B cell (primary cell): Measurements from ENCODE around the gene TMEM14B. TPM values are rescaled to one million over a fixed set of nuclear protein-coding genes. Genes with fewer than 3 reads are reported as not detected.

ENCODE experiments used
- ATAC-seq: fragments of 200-7000 bp; cut with Tn5 transposase; one replicate; pipeline ENCODE4 v1.10.0; 2021; ENCODE audit warnings: low read depth, mild to moderate bottlenecking, moderate number of reproducible peaks, moderate library complexity
- CTCF ChIA-PET: fragments of 350-600 bp; sonication (Branson Sonifier 250); formaldehyde crosslinking; loops from one replicate; lab custom pipeline; 2021; ENCODE audit warnings: antibody characterized with exemption, inconsistent platforms; lab: Charles Lee
- POLR2A ChIA-PET: fragments of 350-600 bp; sonication (Branson Sonifier 250); formaldehyde crosslinking; loops from one replicate; lab custom pipeline; 2021; ENCODE audit warnings: antibody characterized with exemption; lab: Charles Lee
- DNase-seq: peaks from one replicate; pipeline ENCODE4 v3.0.0; 2013
- H2AFZ ChIP-seq: 2 replicates; pipeline ENCODE4 v1.6.1; 2012; ENCODE audit warnings: mild to moderate bottlenecking, low read depth, low read length; ENCODE audit not compliant: insufficient read depth, poor library complexity, severe bottlenecking
- H3K27ac ChIP-seq, 2 donors: 1 replicate in 1 of 2; 2 replicates in 1 of 2; pipeline ENCODE4 v1.5.1; 2012 to 2013; ENCODE audit warnings: low read length in 2 of 2, mild to moderate bottlenecking in 2 of 2, moderate library complexity in 1 of 2
- H3K27me3 ChIP-seq, 4 experiments: fragments of 200-600 bp in 1 of 4; sonication (generic) in 1 of 4; replicated peaks in 1 of 4; 1 replicate in 2 of 4; 2 replicates in 2 of 4; pipeline versions ENCODE4 v1.6.1 to v1.7.0; 2013 to 2016; ENCODE audit warnings: low read length in 3 of 4, mild to moderate bottlenecking in 2 of 4, mixed read lengths in 1 of 4, moderate library complexity in 1 of 4; ENCODE audit not compliant: insufficient read depth in 4 of 4, control insufficient read depth in 3 of 4; ENCODE audit errors: control extremely low read depth in 1 of 4
- H3K36me3 ChIP-seq, 2 experiments: replicated peaks in 1 of 2; 1 replicate in 1 of 2; 2 replicates in 1 of 2; pipeline versions ENCODE4 v1.6.1 to v1.7.1; 2013; ENCODE audit warnings: low read length in 1 of 2; ENCODE audit not compliant: insufficient read depth in 2 of 2, control insufficient read depth in 1 of 2; ENCODE audit errors: control extremely low read depth in 1 of 2, extremely low read depth in 1 of 2
- H3K4me1 ChIP-seq, 2 donors: fragments of 200-600 bp in 1 of 2; sonication (generic) in 1 of 2; 1 replicate in 1 of 2; 2 replicates in 1 of 2; pipeline versions ENCODE4 v1.5.1 to v1.6.1; 2013 to 2017; ENCODE audit warnings: low read length in 2 of 2; ENCODE audit not compliant: control insufficient read depth in 2 of 2, insufficient read depth in 2 of 2
- H3K4me2 ChIP-seq: replicated peaks from 2 replicates; pipeline ENCODE3; 2012; ENCODE audit warnings: mild to moderate bottlenecking, low read depth, low read length; ENCODE audit not compliant: poor library complexity, severe bottlenecking
- H3K4me3 ChIP-seq, 5 experiments: fragments of 200-600 bp in 1 of 5; sonication (generic) in 1 of 5; 1 replicate in 3 of 5; 2 replicates in 2 of 5; pipeline versions ENCODE4 v1.5.1 to v1.7.0; 2011 to 2016; ENCODE audit warnings: low read length in 4 of 5, mild to moderate bottlenecking in 4 of 5, low read depth in 2 of 5, control low read depth in 1 of 5, moderate library complexity in 1 of 5; ENCODE audit not compliant: insufficient read depth in 1 of 5; ENCODE audit errors: control extremely low read depth in 1 of 5, extremely low read depth in 1 of 5
- H3K79me2 ChIP-seq: fragments of 200-600 bp; sonication (generic); one replicate; pipeline ENCODE4 v1.6.0; 2016; ENCODE audit warnings: low read length; ENCODE audit not compliant: control insufficient read depth, insufficient read depth
- H3K9ac ChIP-seq: fragments of 200-600 bp; sonication (generic); 2 replicates; pipeline ENCODE4 v1.6.1; 2017; ENCODE audit warnings: mild to moderate bottlenecking, low read length, moderate library complexity
- H3K9me3 ChIP-seq, 3 donors: one replicate each; pipeline versions ENCODE4 v1.6.1 to v1.7.1; 2013; ENCODE audit warnings: low read length in 2 of 3; ENCODE audit not compliant: control insufficient read depth in 2 of 3, insufficient read depth in 1 of 3; ENCODE audit errors: control extremely low read depth in 1 of 3
- H4K20me1 ChIP-seq: 2 replicates; pipeline ENCODE4 v1.6.0; 2012; ENCODE audit warnings: mild to moderate bottlenecking, low read length; ENCODE audit not compliant: insufficient read depth, control insufficient read depth, poor library complexity, severe bottlenecking
- H3K27ac Mint-ChIP-seq: one replicate; pipeline ENCODE4 v1.8.0; 2021; ENCODE audit warnings: mixed read lengths
- H3K27me3 Mint-ChIP-seq: one replicate; pipeline ENCODE4 v1.8.0; 2021; ENCODE audit warnings: mixed read lengths
- H3K4me1 Mint-ChIP-seq: one replicate; pipeline ENCODE4 v1.8.0; 2021; ENCODE audit warnings: mixed read lengths
- H3K4me3 Mint-ChIP-seq: one replicate; pipeline ENCODE4 v1.8.0; 2021; ENCODE audit warnings: mixed read lengths
- H3K9me3 Mint-ChIP-seq: one replicate; pipeline ENCODE4 v1.8.0; 2022; ENCODE audit warnings: mixed read lengths; ENCODE audit not compliant: insufficient read depth
- CTCF ChIP-seq: fragments of 200-600 bp; IDR thresholded peaks from one replicate; pipeline ENCODE4 v1.8.0; 2022; ENCODE audit warnings: antibody characterized with exemption, mild to moderate bottlenecking
- EZH2 ChIP-seq: IDR thresholded peaks from 2 replicates; pipeline ENCODE4 v1.6.1; 2012; ENCODE audit warnings: borderline replicate concordance, low read depth, mild to moderate bottlenecking, moderate library complexity, low read length; ENCODE audit not compliant: insufficient read depth, poor library complexity, severe bottlenecking
- WGBS: methylation state at CpG from one replicate; pipeline ENCODE4 v1.1.5; 2013; ENCODE audit warnings: missing lambda C conversion rate; ENCODE audit not compliant: insufficient coverage; 5-methylcytosine and 5-hydroxymethylcytosine counted together
- intact Hi-C: fragments of 100-400 bp; cut with micrococcal nuclease; formaldehyde crosslinking; loops from one replicate; pipeline ENCODE4 v1.10.0; 2022
- polyA plus RNA-seq: library from polyadenylated mRNA; depleted of rRNA; stranded (reverse); fragments of >200 nt; gene quantifications from 2 replicates; pipeline ENCODE4 v1.2.3, GENCODE V29; 2012
- total RNA-seq, 2 donors: library from RNA; stranded (reverse); fragments of 120-200 nt in 1 of 2; gene quantifications; 1 replicate in 1 of 2; 2 replicates in 1 of 2; pipeline versions ENCODE4 v1.2.3 to v1.2.4, GENCODE V29; 2013 to 2022

Gene TMEM14B
- total and polyA plus RNA-seq, 2 donors (not counting 1 experiment from before 2014, with no cell fraction given) = 40.8 to 58.5 TPM

- CTCF ChIA-PET = no interaction called here
- intact Hi-C loops = no loop called here
- peaks cover 0 to 9% of the 10 kb centered on the region in 2 experiments for H3K36me3 ChIP-seq
- no peak overlapping the region for H3K4me3 ChIP-seq
- POLR2A ChIA-PET = no interaction called here
- WGBS = over 99% methylated on average over 8 of the region's 8 CpGs
- peaks cover 0 to 8% (median under 1%) of the 10 kb centered on the region in 3 donors for H3K9me3 ChIP-seq
- no peaks in the 10 kb centered on the region for H3K79me2 ChIP-seq
- no peaks in the 10 kb centered on the region for H3K4me1 ChIP-seq
- peaks cover 3% of the 10 kb centered on the region for H3K9me3 Mint-ChIP-seq
- DNase-seq (no peak), ATAC-seq (no peak)
- H3K27me3 Mint-ChIP-seq = no peaks in the 10 kb centered on the region
- H4K20me1 ChIP-seq = no peaks in the 10 kb centered on the region
- no peak overlapping the region for H3K4me3 Mint-ChIP-seq
- H3K4me1 Mint-ChIP-seq = no peaks in the 10 kb centered on the region
- TF ChIP-seq CTCF (no peak), EZH2 (no peak)
- no peak overlapping the region for H3K27ac Mint-ChIP-seq
- H3K27me3 ChIP-seq = no peaks in the 10 kb centered on the region
- no peak overlapping the region for H3K4me2 ChIP-seq
- H3K9ac ChIP-seq = no peak overlapping the region
- H2AFZ ChIP-seq = no peak overlapping the region
- H3K27ac ChIP-seq = no peak overlapping the region
These were observed 33.6 kb upstream of the TMEM14B start for GRCh38 chr6:10713962-10714361.

- peak overlapping the region; percentile 88 for H3K4me2 ChIP-seq
- H3K4me3 Mint-ChIP-seq = peak overlapping the region; percentile 76
- ChIA-PET POLR2A (interaction anchor here (0.6 to 3.0 kb wide), 3 partner anchors 8 to 25 kb away, joined by 3 to 16 read pairs (median 5); partner anchors contain the start of genes C6orf52 and PAK1IP1), CTCF (interaction anchor here (1.1 to 1.5 kb wide), 2 partner anchors 24 to 83 kb away, joined by 3 read pairs; partner anchors contain the start of genes C6orf52 and PAK1IP1)
- peaks cover 8% of the 10 kb centered on the region for H3K79me2 ChIP-seq
- peak overlapping the region; percentile 81 for H2AFZ ChIP-seq
- peaks cover 0 to 20% (median 7%) of the 10 kb centered on the region in 3 donors for H3K9me3 ChIP-seq
- H3K4me3 ChIP-seq = peak overlapping the region in 4 of 5 experiments; percentile 53 to 73 (median 66)
- no peaks in the 10 kb centered on the region for H3K27me3 ChIP-seq
- DNase-seq = peak; percentile 56
- TF ChIP-seq EZH2 (no peak), CTCF (no peak)
- H4K20me1 ChIP-seq = no peaks in the 10 kb centered on the region
- peaks cover 16 to 31% of the 10 kb centered on the region in 2 donors for H3K4me1 ChIP-seq
- no peak overlapping the region for H3K27ac ChIP-seq
- H3K27ac Mint-ChIP-seq = peak overlapping the region; percentile 59
- peaks cover 3% of the 10 kb centered on the region for H3K9me3 Mint-ChIP-seq
- H3K36me3 ChIP-seq = no peaks in the 10 kb centered on the region
- 88% methylated on average over 6 of the region's 8 CpGs for WGBS
- H3K27me3 Mint-ChIP-seq = no peaks in the 10 kb centered on the region
- H3K9ac ChIP-seq = peak overlapping the region; percentile 70
- intact Hi-C loops = no loop called here
- H3K4me1 Mint-ChIP-seq = peaks cover 32% of the 10 kb centered on the region
- no peak for ATAC-seq
These were observed 28.2 kb upstream of the TMEM14B start for GRCh38 chr6:10719296-10719963.
